Skin epidermis (tissue), 12 donors: ENCODE results near the gene NKX6-2.
"Not testable (repeated sequence)": the region's sequence is repeated elsewhere in the genome, so short reads cannot be mapped to it uniquely, and the experiment has no call there.

Experiments used
- H3K27ac ChIP-seq, 21 experiments: fragments of 200-600 bp; sonication (generic) in 11 of 21; one replicate each; pipeline ENCODE4 v1.5.0; 2020; ENCODE audit warnings: mild to moderate bottlenecking in 3 of 21, inconsistent platforms in 2 of 21, moderate library complexity in 2 of 21
- H3K4me3 ChIP-seq, 7 experiments: fragments of 200-600 bp; sonication (generic) in 2 of 7; one replicate each; pipeline ENCODE4 v1.5.0; 2020; ENCODE audit warnings: inconsistent platforms in 2 of 7, mild to moderate bottlenecking in 2 of 7, moderate library complexity in 1 of 7

Gene NKX6-2

DNA sequence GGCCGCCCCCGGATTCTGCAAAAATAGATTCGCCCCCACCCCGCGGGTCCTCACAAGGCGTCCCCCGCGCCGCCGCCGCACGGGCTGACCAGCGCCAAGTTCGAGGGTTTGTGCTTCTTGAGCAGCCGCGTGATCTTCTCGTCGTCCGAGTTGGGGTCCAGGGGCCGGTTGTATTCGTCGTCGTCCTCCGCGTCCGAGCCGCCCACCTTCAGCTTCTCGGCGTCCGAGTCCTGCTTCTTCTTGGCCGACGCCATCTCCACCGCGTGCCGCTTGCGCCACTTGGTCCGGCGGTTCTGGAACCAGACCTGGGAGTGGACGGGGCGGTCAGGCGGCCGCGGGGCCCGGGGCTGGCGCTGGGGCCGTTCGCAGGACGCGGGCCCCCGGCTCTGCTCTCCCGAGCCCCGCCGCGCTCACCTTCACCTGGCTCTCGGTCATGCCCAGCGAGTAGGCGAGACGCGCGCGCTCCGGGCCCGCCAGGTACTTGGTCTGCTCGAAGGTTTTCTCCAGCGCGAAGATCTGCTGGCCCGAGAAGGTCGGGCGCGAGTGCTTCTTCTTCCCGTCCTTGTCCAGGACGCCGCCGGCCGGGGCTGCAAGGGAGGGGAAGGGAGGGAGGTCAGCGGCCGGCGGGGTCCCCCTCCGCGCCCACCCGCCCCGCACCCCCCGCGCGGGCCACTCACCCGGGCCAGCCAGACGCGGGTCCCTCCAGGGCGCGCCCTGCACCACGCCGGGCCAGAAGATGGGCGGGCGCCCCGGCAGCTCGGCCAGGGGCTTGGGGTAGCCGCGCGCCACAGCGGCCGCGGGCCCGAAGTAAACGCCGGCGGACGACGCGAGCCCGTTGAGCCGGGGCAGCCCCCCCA lies 853 bp downstream of the NKX6-2 start:
- no peak overlapping the region for H3K27ac ChIP-seq

DNA sequence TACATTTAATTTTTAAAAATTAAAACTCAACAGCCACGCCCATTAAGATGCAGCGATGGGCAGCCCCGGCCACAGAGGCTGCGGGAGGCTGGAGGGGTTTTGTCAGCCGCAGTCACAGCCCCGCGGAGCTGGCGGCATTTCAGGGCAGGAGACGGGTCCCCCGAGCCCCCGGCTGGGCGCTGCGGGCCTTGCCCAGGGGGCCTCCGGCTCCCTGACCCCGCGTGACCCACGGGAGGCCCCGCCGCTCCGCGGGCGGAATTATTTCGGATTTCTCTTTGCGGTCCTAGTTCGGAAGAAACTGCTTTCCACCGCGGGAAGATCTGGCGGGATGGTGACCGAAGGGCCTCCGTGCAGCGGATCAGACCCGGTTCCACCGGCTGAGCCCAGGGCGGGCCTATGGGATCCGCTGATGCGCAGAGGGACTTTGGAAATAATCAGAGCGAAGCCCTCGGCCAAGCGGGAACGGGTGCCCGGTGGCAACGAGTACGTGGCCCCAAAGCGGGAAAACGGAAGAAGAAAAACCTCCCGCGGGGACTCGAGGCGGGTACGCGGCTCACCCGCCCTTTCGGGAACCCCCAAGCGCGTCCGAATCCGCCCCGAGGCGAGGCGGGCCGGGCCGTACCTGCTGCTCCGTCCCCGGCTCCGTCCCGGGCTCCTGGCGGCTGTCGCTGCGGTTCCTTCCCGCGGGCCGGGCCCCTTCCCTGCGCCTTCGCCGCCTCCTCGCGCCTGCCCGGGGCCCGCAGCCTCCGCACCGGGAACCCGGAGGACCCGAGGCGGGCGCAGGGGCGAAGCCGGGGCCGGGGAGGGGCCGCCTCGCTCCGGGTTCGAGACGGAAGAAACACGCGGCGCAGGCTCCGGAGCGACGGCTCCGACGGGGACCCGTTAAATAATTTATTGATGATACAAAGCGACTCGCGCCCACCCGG lies 1.7 kb downstream of the NKX6-2 start:
- H3K27ac ChIP-seq = no peak overlapping the region
- no peak overlapping the region for H3K4me3 ChIP-seq

More for the DNA sequence above, 853 bp downstream of the NKX6-2 start:
- no peak overlapping the region for H3K4me3 ChIP-seq

DNA sequence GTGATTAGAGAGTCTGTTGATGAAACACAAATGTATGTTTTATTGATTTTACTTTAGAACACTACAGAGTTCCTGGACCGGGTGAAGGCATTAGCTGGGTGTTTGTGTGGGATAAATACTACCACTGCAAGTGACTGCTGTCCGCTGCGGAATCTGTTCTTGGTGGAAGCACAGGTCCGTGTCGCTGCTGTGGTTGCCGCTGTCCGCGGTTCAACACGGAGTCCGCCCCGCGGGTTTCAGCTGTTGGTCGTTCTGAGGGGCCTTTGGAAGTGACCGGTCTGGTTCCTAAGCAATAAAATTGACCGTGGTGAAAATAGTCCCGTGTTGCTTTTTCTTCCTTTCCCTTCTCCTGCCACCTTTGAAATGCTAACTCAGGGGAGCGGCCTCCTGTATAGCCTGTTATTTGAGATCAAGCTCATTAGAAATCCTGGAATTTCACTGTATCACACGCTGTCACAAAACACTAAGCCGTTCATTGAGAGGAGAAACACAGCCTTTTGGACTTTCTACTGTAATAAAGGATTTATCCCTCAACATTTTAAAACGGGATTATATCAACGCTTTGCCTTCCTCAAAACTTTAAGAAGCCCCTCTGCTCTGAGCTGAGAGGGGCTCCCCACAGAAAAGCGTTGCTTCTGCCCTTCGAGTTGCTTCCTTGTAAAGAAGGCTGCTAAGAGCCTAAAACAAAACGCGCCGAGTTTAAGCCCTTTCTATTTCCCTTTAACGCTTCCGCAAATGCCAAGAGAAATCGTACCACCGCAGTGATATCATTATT lies 2.6 kb downstream of the NKX6-2 start:
- no peak overlapping the region for H3K27ac ChIP-seq
- H3K4me3 ChIP-seq = no peak overlapping the region

DNA sequence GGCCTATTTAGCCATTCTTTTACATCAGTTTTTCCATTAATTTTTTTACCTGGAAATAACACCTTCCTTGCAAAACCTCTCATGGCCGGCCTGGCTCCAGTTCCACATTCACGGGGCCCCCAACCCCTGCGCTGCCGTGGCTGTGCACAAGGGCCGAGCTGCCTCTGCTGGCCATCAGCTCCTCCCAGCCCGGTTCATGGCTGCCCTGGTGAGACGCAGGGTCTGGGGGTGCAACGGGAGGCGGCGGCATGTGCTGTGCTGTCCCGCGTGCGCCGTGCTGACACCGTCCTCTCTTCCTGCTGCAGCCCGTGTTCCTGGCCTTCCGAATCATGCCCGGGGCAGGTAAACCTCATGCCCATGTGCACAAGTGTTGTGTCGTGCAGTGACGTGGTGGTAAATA lies 4.4 kb downstream of the NKX6-2 start:
- Histone ChIP-seq H3K27ac (no peak overlapping the region), H3K4me3 (no peak overlapping the region)

DNA sequence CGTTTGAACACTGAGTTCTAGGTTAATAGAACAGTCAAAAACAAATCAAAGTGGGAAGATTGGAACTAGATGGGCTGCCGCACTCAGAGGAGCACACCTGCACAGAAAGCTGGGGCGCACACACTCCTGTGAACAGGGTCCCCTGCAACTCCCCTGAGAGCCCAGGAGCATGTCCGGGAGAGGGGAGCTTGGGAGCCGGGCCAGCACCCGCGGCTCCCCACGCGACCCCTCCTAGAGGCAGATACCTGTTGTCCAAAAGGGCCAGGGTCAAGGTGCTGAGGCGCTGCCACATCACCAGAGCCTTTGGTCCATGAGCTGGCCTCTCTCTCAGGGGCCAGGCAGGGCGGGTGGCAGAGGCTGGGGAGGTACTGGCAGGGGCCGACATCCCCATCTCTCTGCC lies 5.6 kb downstream of the NKX6-2 start:
- Histone ChIP-seq H3K27ac (no peak overlapping the region), H3K4me3 (no peak overlapping the region)

DNA sequence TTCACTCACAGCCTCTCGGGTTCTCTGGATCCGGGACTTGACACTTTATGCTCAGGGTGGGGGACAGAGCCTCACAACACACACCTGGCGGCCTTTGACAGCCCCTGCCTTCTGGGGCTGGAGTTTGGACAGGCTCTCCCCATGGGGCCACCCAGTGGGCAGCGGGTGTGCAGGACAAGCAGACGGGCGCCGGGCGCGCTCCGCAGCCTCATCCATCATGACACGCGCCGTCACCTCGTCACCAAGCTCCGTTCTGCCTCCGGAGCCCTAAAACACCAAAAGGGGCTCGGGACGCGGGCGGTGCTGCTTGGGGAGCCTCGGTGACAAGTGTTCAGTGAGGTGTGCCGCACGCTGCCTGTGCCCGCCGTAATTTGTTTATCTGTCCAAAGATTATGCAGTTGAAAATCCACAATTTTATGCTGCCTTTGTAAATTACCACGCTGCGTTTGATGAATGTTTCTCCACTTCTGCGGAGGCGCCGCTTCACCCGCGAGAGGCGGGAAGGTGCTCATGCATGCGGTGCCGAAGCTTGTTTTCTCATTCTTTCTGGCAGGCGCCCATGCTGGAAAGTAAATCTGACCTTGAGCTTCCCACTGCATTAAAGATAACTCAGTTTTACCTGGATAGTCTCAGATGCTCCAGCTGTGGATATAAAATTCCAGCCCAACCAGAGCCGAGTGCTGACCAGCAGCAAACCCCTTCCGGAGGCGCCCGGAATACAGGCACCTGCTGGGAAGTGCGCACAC lies 6.2 kb downstream of the NKX6-2 start:
- Histone ChIP-seq H3K4me3 (no peak overlapping the region), H3K27ac (no peak overlapping the region)

DNA sequence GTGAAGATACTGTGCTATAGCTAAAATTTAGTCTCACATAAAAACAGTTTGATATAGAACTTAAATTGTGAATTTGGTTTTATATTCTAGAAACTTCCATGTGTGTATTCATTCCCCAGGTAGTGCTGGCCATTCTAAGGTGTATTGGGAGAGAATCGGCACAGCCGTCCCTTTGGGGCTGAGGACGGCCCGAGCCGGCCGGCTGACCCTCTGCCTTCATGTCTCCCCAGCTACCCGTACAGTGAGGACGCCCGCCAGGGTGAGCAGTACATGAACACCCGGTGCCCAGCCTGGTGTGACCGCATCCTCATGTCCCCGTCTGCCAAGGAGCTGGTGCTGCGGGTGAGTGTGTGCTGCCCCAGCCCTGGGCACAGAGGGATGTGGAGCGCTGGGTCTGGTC lies 8.5 kb downstream of the NKX6-2 start:
- no peak overlapping the region for H3K27ac ChIP-seq
- no peak overlapping the region for H3K4me3 ChIP-seq

DNA sequence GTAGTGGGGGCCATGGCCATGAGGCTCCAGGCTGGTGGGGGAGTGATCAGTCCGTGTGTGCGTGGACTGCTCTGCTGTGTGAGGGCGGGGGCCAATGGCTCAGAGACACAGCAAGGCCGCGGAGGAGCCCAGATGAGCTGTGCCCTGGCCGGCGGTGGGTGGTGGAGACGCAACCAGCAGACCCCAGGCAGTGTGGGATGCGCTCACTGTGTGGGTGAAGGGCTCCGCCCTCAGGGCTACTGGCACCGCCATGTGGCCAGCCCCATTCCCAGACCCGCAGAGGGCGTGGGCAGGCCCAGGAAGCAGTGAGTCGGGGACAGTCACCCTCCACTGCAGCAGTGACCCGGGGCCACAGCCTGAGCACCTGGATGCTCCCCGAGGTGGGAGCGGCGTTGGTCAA lies 9.1 kb downstream of the NKX6-2 start:
- Histone ChIP-seq H3K27ac (no peak overlapping the region), H3K4me3 (no peak overlapping the region)

DNA sequence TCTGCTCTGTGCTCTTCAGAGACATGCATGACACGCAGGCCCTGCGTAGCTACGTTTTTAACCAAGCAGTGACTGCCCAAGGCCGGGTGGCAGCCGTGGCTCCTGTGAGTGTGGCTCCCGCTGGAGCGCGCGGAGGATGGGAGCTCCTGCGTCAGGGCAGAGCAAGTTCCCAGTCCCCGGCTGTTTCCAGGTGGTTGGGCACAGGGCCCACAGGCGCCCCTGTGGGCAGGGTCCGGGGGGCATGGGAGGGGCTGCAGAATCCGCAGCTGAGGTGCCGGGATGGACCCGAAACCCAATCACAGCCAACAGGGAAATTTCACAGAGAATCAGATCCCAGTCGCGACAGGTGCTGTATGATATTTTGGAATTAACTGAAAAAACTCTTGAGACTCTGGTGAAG lies 9.8 kb downstream of the NKX6-2 start:
- Histone ChIP-seq H3K4me3 (no peak overlapping the region), H3K27ac (no peak overlapping the region)

DNA sequence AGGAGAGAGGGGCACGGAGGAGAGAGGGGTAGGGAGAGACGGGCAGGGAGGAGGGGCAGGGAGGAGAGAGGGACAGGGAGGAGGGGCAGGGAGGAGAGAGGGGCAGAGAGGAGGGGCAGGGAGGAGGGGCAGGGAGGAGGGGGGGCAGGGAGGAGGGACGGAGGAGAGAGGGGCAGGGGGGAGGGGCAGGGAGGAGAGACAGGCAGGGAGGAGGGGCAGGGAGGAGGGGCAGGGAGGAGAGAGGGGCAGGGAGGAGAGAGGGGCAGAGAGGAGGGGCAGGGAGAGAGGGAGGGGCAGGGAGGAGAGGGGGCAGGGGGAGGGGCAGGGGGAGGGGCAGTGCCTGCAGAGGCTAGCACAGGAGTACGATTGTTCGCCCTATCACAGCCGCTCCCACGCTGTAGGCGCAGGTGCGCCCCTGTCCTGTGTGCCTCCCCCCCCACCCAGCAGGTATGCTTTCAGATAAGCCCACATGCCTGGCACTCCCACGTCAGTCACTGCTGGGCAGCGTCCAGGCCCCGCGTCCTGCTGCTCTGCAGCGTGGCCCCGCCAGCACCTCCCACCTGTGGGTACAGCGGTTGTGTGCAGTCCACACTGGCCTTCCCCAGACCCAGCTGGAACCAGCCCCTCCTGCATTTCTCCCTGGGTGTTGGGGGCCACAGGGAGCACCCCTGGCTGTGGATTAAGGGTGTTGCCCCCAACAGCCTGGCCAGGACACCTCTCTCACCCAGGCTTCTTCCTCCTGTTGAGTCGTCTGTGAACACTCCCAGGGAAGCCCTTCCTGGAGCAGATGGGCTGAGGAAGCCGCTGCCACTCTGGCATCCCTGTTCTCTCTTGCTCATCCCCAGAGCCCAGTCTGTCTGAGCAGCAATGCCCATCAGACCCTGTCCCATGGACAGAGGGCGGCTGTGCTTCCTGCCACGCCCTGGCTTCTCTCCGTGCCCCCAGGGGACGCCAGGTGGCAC lies 10.8 kb downstream of the NKX6-2 start:
- Histone ChIP-seq H3K4me3 (no peak overlapping the region), H3K27ac (no peak overlapping the region)

DNA sequence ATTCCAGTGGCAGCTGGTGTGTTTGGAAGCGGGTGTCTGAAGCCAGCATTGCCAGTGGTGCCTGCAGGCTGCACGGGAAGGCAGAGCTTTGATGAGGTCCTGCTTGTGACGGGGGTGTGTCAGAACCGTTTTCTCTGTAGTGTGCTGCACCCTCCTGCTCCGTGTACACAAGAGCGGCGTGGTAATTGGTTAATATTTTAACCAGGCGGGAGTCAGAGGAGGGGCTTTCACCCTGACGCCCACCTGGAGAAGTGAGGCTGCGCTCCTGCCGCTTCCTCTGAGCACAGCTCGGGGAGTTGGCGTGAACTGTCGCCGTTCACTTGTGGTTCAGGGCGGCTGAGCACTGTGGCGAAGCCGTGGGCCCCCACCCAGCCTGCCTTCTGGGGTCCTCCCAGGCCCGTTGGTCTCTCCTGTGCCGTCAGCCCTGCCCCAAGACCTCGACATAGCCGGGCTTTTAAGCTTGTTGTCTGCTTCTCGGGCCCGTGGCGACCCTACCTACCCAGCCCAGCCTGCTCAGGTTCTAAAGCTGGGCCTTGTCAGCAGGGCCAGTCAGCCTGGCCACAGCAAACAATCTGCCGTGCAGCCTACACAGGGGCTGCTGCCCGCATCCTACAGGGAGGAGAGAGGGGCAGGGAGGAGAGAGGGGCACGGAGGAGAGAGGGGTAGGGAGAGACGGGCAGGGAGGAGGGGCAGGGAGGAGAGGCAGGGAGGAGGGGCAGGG lies 11.6 kb downstream of the NKX6-2 start:
- Histone ChIP-seq H3K4me3 (no peak overlapping the region), H3K27ac (no peak overlapping the region)

DNA sequence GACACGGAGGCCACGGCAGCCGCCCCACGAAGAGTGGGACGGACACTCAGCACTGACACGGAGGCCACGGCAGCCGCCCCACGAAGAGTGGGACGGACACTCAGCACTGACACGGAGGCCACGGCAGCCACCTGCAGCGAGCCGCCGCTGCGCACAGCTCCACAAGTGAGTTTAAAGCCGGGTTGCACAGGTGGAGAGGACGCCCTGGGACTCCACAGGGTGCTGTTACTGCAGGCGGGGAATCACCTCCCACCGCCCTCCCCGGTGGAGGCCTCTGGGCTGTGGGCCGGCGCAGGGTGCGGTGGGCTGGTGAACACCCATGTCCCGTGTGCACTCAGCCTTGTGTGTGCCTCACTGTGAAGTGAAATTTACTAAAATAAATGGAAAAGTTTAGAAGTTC lies 13.1 kb downstream of the NKX6-2 start:
- not testable (repeated sequence) for H3K27ac ChIP-seq, H3K4me3 ChIP-seq

DNA sequence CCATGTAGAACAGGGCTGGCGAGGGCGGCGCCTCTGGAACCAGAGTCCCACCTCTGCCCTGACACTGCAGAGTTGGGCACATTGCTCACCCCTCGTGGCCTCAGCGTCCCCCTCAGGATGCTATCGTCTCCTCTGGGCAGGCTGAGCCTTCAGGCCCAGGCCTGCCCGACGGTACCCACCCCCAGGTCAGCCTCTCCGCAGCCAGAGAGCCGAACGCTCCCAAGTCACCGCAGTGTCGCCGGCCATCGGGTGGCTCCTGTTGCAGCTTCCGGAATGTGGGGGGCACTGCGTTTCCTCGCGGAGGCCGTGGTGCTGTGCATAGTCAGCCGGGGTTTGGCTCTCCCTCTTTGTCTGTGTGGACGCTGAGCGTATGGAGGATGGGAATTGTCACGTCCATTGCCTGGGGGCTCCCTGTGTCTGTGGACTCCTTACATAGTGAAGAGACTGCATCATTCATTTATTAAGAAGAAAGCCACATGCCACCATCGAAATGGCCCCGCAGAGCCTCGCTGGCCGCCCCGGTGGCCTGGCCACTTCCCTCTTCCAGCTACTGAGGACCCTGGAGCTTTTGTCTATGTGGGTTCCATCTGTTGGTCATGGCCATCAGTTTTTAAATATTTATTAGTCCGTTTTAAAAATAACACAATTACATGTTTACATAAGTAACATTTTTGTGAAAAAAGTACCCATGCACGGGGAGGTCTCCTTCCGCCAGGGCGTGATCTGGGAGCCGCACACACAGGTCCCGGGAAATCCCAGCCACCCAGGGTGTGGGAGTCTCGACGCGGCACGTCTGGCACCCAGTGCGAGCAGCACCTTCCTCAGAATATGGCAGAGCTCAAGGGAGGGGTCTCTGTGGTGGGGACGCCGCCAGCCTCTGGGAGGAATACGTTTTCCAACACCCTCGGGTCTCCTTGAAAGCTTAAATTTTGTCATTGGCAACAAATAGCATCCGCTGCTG lies 15.6 kb downstream of the NKX6-2 start:
- H3K4me3 ChIP-seq = no peak overlapping the region
- H3K27ac ChIP-seq = no peak overlapping the region

DNA sequence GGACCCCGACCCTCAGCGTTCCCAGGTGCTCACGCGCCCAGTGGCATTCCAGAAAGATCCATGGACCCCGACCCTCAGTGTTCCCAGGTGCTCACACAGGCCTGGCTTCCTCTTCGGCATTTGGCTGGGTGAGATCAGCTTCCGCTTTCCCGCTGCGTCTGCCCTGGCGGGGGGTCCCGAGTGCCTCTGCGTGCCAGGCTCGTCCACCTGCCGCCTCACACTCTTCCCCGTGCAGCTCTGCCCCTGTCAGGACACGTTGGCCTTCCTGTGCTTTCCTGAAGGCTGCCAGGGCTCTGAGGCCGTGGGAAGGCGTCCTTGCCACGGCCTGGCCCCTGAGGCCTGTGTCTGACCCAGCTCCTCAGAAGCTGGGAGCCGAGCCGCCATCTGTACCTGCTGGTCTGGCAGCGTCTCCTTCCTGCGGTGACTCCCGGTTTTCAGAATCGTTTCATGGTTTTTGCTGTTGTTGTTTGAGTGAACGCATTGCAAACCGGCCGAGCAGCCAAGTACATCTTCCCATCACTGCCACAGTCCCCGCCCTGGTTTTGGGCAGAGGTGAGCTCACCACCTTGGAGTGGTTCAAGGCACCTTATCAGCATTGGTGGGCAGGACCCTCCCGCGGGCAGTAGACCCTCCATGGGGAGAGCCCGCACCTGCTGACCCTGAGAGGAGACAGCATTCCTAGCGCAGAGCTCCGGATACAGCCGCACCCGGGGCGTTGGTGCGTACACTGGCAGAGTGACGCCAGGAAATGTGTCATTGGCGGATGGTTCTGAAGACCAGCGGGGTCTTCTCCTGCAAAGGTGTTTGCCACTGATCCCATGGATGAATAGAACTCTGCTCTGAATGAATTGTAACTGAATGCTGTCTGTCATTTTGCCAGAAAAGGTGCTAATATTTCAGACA lies 17.4 kb downstream of the NKX6-2 start:
- Histone ChIP-seq H3K4me3 (no peak overlapping the region), H3K27ac (no peak overlapping the region)

DNA sequence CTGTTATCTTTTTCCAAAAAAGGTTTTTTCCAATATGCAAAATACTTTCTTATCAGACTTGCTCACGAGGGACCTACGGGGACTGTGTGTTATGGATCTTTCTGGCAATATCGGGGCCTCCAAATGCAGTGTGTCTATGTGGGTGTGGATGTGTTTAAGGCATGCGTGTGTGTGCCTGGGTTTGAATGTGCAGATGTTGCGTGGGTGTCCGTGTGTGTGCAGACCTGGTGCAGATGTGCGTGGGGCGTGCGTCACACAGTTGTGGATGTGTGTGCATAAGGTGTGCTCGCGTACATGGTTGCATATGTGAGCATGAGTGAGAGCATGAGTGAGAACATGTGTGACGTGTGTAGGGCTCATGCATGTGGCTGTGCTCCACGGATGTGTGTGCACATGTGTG lies 19.7 kb downstream of the NKX6-2 start:
- Histone ChIP-seq H3K4me3 (no peak overlapping the region), H3K27ac (no peak overlapping the region)

DNA sequence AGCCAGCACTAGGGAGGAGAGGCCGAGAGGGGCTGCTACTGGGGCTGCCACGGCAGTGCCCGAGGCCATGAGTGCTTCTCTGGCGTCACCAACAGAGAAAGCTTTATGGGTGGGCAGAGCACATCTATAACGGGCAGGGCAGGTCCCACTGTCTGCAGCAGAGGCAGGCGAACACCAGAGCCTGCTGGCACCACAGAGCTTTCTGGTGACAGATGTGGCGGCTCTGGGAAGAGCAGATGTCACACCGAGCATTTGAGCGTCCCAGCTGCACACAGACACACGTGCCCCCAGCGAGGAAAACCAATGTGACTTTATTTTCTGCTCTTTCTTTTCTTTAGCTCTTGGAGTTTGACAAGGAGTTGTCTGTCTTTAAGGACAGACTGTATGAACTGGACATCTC lies 20.5 kb downstream of the NKX6-2 start:
- H3K4me3 ChIP-seq = no peak overlapping the region
- no peak overlapping the region for H3K27ac ChIP-seq
